A549 (cell line): ENCODE measurements around the gene AUTS2.

ENCODE experiments used
- BHLHE40 ChIP-seq: IDR thresholded peaks from 2 replicates; pipeline ENCODE4 v1.6.1; 2012; ENCODE audit warnings: low read depth, low read length, inconsistent platforms
- CHD4 ChIP-seq: fragments of 200-600 bp; sonication (generic); IDR thresholded peaks from 2 replicates; pipeline ENCODE4 v1.6.1; 2016; ENCODE audit warnings: antibody characterized with exemption, mild to moderate bottlenecking, borderline replicate concordance
- CTCF ChIP-seq: fragments of >200 bp; sonication (Bioruptor Twin); formaldehyde crosslinking; IDR thresholded peaks from 3 replicates; pipeline ENCODE4 v1.5.1; 2016
- HMGXB4 ChIP-seq: fragments of 250-450 bp; sonication (Bioruptor Pico); IDR thresholded peaks from 2 replicates; pipeline ENCODE4 v1.5.0; 2021; ENCODE audit warnings: mild to moderate bottlenecking, moderate library complexity, borderline replicate concordance
- MAFK ChIP-seq: fragments of 450-650 bp; IDR thresholded peaks from 2 replicates; pipeline ENCODE4 v1.6.1; 2014; ENCODE audit not compliant: partially characterized antibody
- POLR2A ChIP-seq: IDR thresholded peaks from 2 replicates; pipeline ENCODE4 v1.6.1; 2012; ENCODE audit warnings: mild to moderate bottlenecking, low read length
- RAD21 ChIP-seq, 2 experiments: fragments of >200 bp in 1 of 2; sonication (Bioruptor Twin) in 1 of 2; formaldehyde crosslinking in 1 of 2; IDR thresholded peaks in 1 of 2; conservative IDR thresholded peaks in 1 of 2; 2 replicates in 1 of 2; 3 replicates in 1 of 2; pipeline ENCODE4 v1.6.1; 2012 to 2018; ENCODE audit warnings: inconsistent platforms in 1 of 2
- RCOR1 ChIP-seq: fragments of 150-350 bp; IDR thresholded peaks from 2 replicates; pipeline ENCODE4 v1.6.1; 2014; ENCODE audit warnings: antibody characterized with exemption, low read length, low read depth
- REST ChIP-seq: fragments of 200-600 bp; sonication (generic); IDR thresholded peaks from 2 replicates; pipeline ENCODE4 v1.6.1; 2016; ENCODE audit warnings: antibody characterized with exemption, mild to moderate bottlenecking, moderate library complexity
- TP53 ChIP-seq: fragments of 250-450 bp; sonication (Bioruptor Pico); IDR thresholded peaks from 2 replicates; pipeline ENCODE4 v1.5.0; 2021; ENCODE audit warnings: mild to moderate bottlenecking, moderate library complexity
- ZC3H11A ChIP-seq: fragments of 450-650 bp; IDR thresholded peaks from 2 replicates; pipeline ENCODE4 v1.6.1; 2014; ENCODE audit warnings: antibody characterized with exemption, mild to moderate bottlenecking

GRCh38 chr7:70214071-70214470 is 615.8 kb downstream of the AUTS2 start:
- no peak for TF ChIP-seq CTCF
- TF ChIP-seq MAFK: no peak
- TF ChIP-seq BHLHE40: no peak
- TF ChIP-seq REST: no peak
- no peak for TF ChIP-seq CHD4
- TF ChIP-seq RAD21 (conservative IDR thresholded peaks at IDR 0.05 in 1 of 2, IDR thresholded peaks at IDR 0.05 in 1 of 2): no peak
- TF ChIP-seq POLR2A: no peak
- no peak for TF ChIP-seq TP53 (CRISPR knock-in tag)
- no peak for TF ChIP-seq RCOR1
- no peak for TF ChIP-seq ZC3H11A
- no peak for TF ChIP-seq HMGXB4 (CRISPR knock-in tag)
